Natural killer cell (primary cell): ENCODE results near the gene MUSK. TPM values are rescaled to one million over a fixed set of nuclear protein-coding genes. Genes with fewer than 3 reads are reported as not detected.

ENCODE experiments used
- ATAC-seq, 3 donors: fragments of 150-1000 bp in 2 of 3; fragments of 200-7000 bp in 1 of 3; cut with Tn5 transposase; 1 replicate in 1 of 3; 2 replicates in 2 of 3; pipeline ENCODE4 v1.10.0; 2021; ENCODE audit warnings: mild to moderate bottlenecking in 2 of 3, moderate library complexity in 2 of 3
- DNase-seq, 2 donors: peaks; one replicate each; pipeline versions ENCODE4 v3.0.0 to v3.0.0-alpha.2; 2013 to 2021; ENCODE audit warnings: mixed read lengths in 1 of 2
- H3K27ac ChIP-seq: one replicate; pipeline ENCODE4 v1.5.1; 2013; ENCODE audit warnings: mild to moderate bottlenecking, low read length
- H3K27me3 ChIP-seq: one replicate; pipeline ENCODE4 v1.6.1; 2013; ENCODE audit warnings: low read length; ENCODE audit not compliant: control insufficient read depth, insufficient read depth
- H3K36me3 ChIP-seq: one replicate; pipeline ENCODE4 v1.6.1; 2013; ENCODE audit warnings: low read length; ENCODE audit not compliant: control insufficient read depth, insufficient read depth
- H3K4me1 ChIP-seq: one replicate; pipeline ENCODE4 v1.6.1; 2013; ENCODE audit warnings: low read length; ENCODE audit not compliant: control insufficient read depth, insufficient read depth
- H3K4me3 ChIP-seq: one replicate; pipeline ENCODE4 v1.5.1; 2013; ENCODE audit warnings: low read length
- H3K9me3 ChIP-seq: one replicate; pipeline ENCODE4 v1.6.1; 2013; ENCODE audit warnings: low read length; ENCODE audit not compliant: control insufficient read depth, insufficient read depth
- H3K27ac Mint-ChIP-seq, 2 donors: one replicate each; pipeline ENCODE4 v1.8.0; 2022; ENCODE audit warnings: mild to moderate bottlenecking in 2 of 2, mixed read lengths in 2 of 2, moderate library complexity in 1 of 2
- H3K27me3 Mint-ChIP-seq, 2 donors: one replicate each; pipeline ENCODE4 v1.8.0; 2022; ENCODE audit warnings: low read depth in 2 of 2, mixed read lengths in 2 of 2
- H3K36me3 Mint-ChIP-seq: one replicate; pipeline ENCODE4 v1.8.0; 2022; ENCODE audit warnings: mixed read lengths
- H3K4me1 Mint-ChIP-seq, 2 donors: one replicate each; pipeline ENCODE4 v1.8.0; 2022; ENCODE audit warnings: mixed read lengths in 2 of 2
- H3K4me3 Mint-ChIP-seq: one replicate; pipeline ENCODE4 v1.8.0; 2022; ENCODE audit warnings: mild to moderate bottlenecking, moderate library complexity, mixed read lengths
- H3K9me3 Mint-ChIP-seq, 2 donors: one replicate each; pipeline ENCODE4 v1.8.0; 2022; ENCODE audit warnings: mixed read lengths in 2 of 2
- CTCF ChIP-seq: fragments of 200-600 bp; IDR thresholded peaks from one replicate; pipeline ENCODE4 v1.8.0; 2022; ENCODE audit warnings: antibody characterized with exemption
- WGBS: methylation state at CpG from one replicate; pipeline ENCODE4 v1.1.7; 2013; ENCODE audit warnings: missing lambda C conversion rate; ENCODE audit not compliant: insufficient coverage; 5-methylcytosine and 5-hydroxymethylcytosine counted together
- intact Hi-C: fragments of 100-400 bp; cut with micrococcal nuclease; formaldehyde crosslinking; loops from one replicate; pipeline ENCODE4 v1.14.2; 2022
- total RNA-seq, 4 donors: library from RNA; stranded (reverse); fragments of 120-200 nt in 1 of 4; gene quantifications; one replicate each; pipeline versions ENCODE4 v1.2.3 to v1.2.4, GENCODE V29; 2013 to 2022

MUSK gene
- total RNA-seq, 3 donors from 2014 or later (not counting 1 experiment from before 2014, with no cell fraction given) = not detected

- H3K4me3 Mint-ChIP-seq = no peak overlapping the region
- H3K27ac ChIP-seq = no peak overlapping the region
- no peaks in the 10 kb centered on the region for H3K4me1 Mint-ChIP-seq
- intact Hi-C loops = no loop called here
- ATAC-seq (no peak), DNase-seq (no peak)
- WGBS = 86% methylated on average over 1 of the region's 2 CpGs
- H3K27ac Mint-ChIP-seq = no peak overlapping the region
- no peaks in the 10 kb centered on the region for H3K36me3 Mint-ChIP-seq
- TF ChIP-seq CTCF = no peak
- H3K9me3 Mint-ChIP-seq = peaks cover 7 to 11% of the 10 kb centered on the region in 2 donors
- no peak overlapping the region for H3K4me3 ChIP-seq
- no peaks in the 10 kb centered on the region for H3K27me3 ChIP-seq
- H3K4me1 ChIP-seq = no peaks in the 10 kb centered on the region
- no peaks in the 10 kb centered on the region for H3K9me3 ChIP-seq
- H3K36me3 ChIP-seq = no peaks in the 10 kb centered on the region
- no peaks in the 10 kb centered on the region for H3K27me3 Mint-ChIP-seq
These were observed 8.6 kb upstream of the MUSK start for GRCh38 chr9:110659891-110660541.

- H3K27me3 ChIP-seq = no peaks in the 10 kb centered on the region
- no peaks in the 10 kb centered on the region for H3K4me1 ChIP-seq
- TF ChIP-seq CTCF = no peak
- WGBS = 95% methylated on average over 4 of the region's 5 CpGs
- H3K9me3 ChIP-seq = no peaks in the 10 kb centered on the region
- Mint-ChIP-seq H3K9me3 (peaks cover 3 to 6% of the 10 kb centered on the region in 2 donors), H3K4me1 (no peaks in the 10 kb centered on the region), H3K27ac (no peak overlapping the region), H3K36me3 (no peaks in the 10 kb centered on the region), H3K27me3 (no peaks in the 10 kb centered on the region), H3K4me3 (no peak overlapping the region)
- intact Hi-C loops = no loop called here
- DNase-seq = no peak
- no peaks in the 10 kb centered on the region for H3K36me3 ChIP-seq
- no peak overlapping the region for H3K4me3 ChIP-seq
- ATAC-seq = no peak
- H3K27ac ChIP-seq = no peak overlapping the region
These were observed 842 bp downstream of the MUSK start for GRCh38 chr9:110669433-110669832.

- H3K9me3 Mint-ChIP-seq = peaks cover 6 to 7% of the 10 kb centered on the region in 2 donors
- DNase-seq (no peak), ATAC-seq (no peak)
- no peak overlapping the region for H3K4me3 ChIP-seq
- TF ChIP-seq CTCF = no peak
- H3K27ac Mint-ChIP-seq = no peak overlapping the region
- no peaks in the 10 kb centered on the region for H3K36me3 ChIP-seq
- H3K27me3 ChIP-seq = no peaks in the 10 kb centered on the region
- no peak overlapping the region for H3K27ac ChIP-seq
- no CpG with 5 or more reads among the region's 4 CpGs for WGBS
- no peaks in the 10 kb centered on the region for H3K4me1 Mint-ChIP-seq
- H3K27me3 Mint-ChIP-seq = no peaks in the 10 kb centered on the region
- no peaks in the 10 kb centered on the region for H3K4me1 ChIP-seq
- H3K4me3 Mint-ChIP-seq = no peak overlapping the region
- H3K36me3 Mint-ChIP-seq = no peaks in the 10 kb centered on the region
- no peaks in the 10 kb centered on the region for H3K9me3 ChIP-seq
- intact Hi-C loops = no loop called here
These were observed 3.3 kb downstream of the MUSK start for GRCh38 chr9:110671849-110672248.
